HUES48 (cell line): ENCODE results near the gene PCIF1.

Experiments used
- H3K27ac ChIP-seq: one replicate; pipeline ENCODE4 v1.7.0; 2013; ENCODE audit warnings: low read depth, low read length, inconsistent platforms
- H3K27me3 ChIP-seq: 2 replicates; pipeline ENCODE4 v1.6.1; 2013; ENCODE audit warnings: mild to moderate bottlenecking, low read length; ENCODE audit not compliant: control insufficient read depth, insufficient read depth
- H3K36me3 ChIP-seq: 2 replicates; pipeline ENCODE4 v1.6.1; 2013; ENCODE audit warnings: low read length; ENCODE audit not compliant: control insufficient read depth, insufficient read depth
- H3K4me1 ChIP-seq: 2 replicates; pipeline ENCODE4 v1.6.1; 2013; ENCODE audit warnings: mild to moderate bottlenecking, low read length; ENCODE audit not compliant: control insufficient read depth, insufficient read depth
- H3K4me3 ChIP-seq: 2 replicates; pipeline ENCODE4 v1.5.1; 2013; ENCODE audit warnings: mild to moderate bottlenecking, low read depth, low read length
- H3K9ac ChIP-seq: 2 replicates; pipeline ENCODE4 v1.6.1; 2013; ENCODE audit warnings: mild to moderate bottlenecking, low read depth, low read length, moderate library complexity
- H3K9me3 ChIP-seq: 2 replicates; pipeline ENCODE4 v1.6.1; 2013; ENCODE audit warnings: low read length; ENCODE audit not compliant: control insufficient read depth, insufficient read depth

PCIF1 gene

GRCh38 chr20:45917790-45918141 lies 16.7 kb upstream of the PCIF1 start:
- H3K9ac ChIP-seq = no peak overlapping the region
- no peaks in the 10 kb centered on the region for H3K9me3 ChIP-seq
- no peaks in the 10 kb centered on the region for H3K27me3 ChIP-seq
- no peak overlapping the region for H3K27ac ChIP-seq
- no peak overlapping the region for H3K4me3 ChIP-seq
- H3K4me1 ChIP-seq = no peaks in the 10 kb centered on the region
- no peaks in the 10 kb centered on the region for H3K36me3 ChIP-seq

DNA sequence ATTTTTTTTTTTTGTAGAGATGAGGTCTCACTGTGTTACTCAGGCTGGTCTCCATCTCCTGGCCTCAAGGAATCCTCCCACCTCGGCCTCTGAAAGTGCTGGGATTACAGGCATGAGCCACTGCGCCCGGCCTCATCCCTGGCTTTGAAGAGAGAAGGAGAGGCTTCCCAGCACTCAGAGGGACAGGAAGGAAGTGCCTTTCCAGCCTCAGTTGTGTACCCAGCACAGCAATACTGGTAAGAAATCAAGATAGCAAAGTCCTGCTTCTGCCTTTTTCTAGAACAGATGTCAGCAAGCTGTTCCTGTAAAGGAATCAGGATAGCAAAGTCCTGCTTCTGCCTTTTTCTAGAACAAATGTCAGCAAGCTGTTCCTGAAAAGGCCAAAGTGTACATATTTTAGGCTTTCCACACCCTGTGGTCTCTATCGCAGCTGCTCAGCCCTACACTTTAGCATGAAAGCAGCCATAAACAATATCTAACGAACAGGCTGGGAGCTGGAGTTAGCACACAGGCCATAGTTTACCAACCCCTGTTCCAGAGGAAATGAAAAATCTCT lies 16.2 kb upstream of the PCIF1 start:
- Histone ChIP-seq H3K27ac (no peak overlapping the region), H3K9me3 (no peaks in the 10 kb centered on the region), H3K27me3 (no peaks in the 10 kb centered on the region), H3K4me1 (no peaks in the 10 kb centered on the region), H3K9ac (no peak overlapping the region), H3K36me3 (no peaks in the 10 kb centered on the region), H3K4me3 (no peak overlapping the region)

DNA sequence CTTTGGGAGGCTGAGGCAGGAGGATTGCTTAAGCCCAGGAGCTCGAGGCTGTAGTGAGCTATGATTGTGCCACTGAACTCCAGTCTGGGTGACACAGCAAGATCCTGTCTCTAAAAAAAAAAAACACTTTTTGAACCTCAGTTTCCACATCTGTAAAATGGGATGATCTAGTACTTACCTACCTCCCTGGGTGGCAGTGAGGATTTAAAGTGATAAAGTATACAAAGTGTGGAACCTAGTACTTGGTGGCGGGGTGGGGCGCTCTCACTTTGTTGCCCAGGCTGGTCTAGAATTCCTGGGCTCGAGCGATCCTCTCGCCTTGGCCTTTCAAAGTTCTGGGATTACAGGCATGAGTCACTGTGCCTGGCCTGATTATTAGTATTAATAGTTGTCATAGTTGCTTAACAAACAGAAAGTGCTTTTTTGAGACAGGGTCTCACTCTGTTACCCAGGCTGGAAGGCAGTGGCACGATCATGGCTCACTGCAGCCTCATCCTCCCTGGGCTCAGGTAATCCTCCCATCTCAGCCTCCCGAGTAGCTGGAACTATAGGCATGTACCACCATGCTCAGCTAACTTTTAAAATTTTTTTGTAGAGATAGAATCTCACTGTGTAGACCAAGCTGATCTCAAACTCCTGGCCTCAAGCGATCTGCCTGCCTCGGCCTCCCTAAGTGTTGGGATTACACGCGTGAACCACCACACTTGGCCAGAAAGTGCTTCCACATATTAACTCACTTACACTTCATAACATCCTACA lies 15.5 kb upstream of the PCIF1 start:
- Histone ChIP-seq H3K9me3 (no peaks in the 10 kb centered on the region), H3K36me3 (no peaks in the 10 kb centered on the region), H3K4me1 (no peaks in the 10 kb centered on the region), H3K27me3 (no peaks in the 10 kb centered on the region), H3K27ac (no peak overlapping the region), H3K4me3 (no peak overlapping the region), H3K9ac (no peak overlapping the region)

DNA sequence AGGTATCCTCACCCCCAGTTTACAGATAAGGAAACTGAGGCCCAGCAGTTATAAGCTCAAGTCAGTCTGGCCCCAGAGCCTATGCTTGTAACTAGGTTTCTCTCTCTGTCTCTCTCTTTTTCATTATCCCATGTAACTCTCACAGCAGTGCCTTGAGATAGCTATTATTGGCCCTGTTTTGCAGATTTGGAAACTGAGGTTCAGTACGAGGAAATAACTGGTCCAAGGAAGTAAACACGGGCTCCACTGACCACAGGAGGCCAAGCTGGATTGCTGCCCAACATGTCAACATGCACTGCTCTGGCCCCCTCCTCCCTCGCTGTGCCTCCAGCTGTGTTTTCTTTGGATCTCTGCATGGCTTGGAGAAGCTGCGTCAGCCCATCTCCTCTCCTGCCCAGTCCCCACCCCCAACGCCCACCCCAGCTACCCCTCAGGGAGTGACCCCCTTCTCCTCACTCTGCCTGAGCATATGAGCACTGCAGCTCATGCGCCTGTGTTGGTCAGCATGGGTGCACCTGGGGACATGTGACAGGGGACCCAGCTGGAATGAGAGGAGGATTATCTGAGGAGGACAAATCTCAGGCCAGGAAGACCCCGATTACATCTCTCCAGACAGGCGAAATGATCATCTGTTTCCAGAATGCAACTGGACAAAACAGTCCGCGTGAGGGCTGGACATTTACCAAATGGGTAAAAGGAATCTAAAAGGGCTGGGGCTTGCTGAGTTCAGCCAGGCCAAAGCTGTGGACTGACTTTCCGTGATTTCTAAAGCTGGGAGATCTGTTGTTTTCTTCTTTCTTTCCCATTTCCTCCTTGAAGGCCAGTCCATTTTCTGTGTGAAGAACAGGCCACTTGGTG lies 14.7 kb upstream of the PCIF1 start:
- H3K4me3 ChIP-seq = no peak overlapping the region

DNA sequence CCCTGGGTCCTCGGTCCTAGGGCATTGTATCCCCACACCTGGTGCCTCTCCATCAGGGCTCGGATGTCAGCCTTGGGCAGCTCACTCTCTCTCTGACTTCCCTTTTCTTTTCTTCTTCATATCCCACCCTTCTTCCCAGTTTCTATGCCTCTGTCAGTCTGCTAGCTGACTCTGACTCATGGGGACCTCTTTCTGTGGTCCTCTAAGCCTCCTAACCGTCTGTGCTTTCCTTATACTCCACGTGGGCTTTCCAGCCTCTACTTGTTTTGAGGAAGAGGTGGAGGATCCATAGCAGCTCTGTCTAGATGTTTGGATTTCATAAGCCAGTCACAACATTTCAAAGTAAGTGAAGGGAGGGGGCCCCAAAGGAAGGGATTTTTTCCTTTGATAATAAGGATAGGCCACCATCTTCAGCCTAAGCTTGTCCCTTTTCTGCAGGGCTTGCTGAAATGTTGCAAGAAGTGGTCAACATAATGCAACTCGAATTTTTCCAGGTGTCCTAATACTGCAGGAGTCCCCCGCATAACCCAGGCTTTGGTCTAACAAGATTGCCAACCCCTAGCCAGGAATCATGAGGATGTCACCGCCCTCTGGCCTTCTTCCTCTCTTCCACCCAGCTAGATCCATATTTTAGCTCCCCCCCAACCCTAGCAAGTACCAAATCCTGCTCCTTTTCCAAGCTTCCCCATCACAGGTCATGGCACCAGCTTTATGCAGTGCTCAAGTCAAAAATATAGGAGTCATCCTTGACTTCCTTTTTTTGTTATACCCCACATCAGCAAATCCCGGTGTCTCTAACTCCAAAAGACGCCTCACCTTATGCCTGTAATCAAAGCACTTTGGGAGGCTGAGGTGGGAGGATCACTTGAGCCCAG lies 13.8 kb upstream of the PCIF1 start:
- H3K9ac ChIP-seq = no peak overlapping the region
- H3K9me3 ChIP-seq = no peaks in the 10 kb centered on the region
- H3K36me3 ChIP-seq = no peaks in the 10 kb centered on the region
- no peaks in the 10 kb centered on the region for H3K4me1 ChIP-seq
- no peak overlapping the region for H3K27ac ChIP-seq
- no peak overlapping the region for H3K4me3 ChIP-seq
- no peaks in the 10 kb centered on the region for H3K27me3 ChIP-seq

More for the DNA sequence above, 14.7 kb upstream of the PCIF1 start:
- Histone ChIP-seq H3K36me3 (no peaks in the 10 kb centered on the region), H3K27me3 (no peaks in the 10 kb centered on the region), H3K4me1 (no peaks in the 10 kb centered on the region), H3K9ac (no peak overlapping the region), H3K27ac (no peak overlapping the region), H3K9me3 (no peaks in the 10 kb centered on the region)

- Histone ChIP-seq H3K9me3 (no peaks in the 10 kb centered on the region), H3K9ac (no peak overlapping the region), H3K27me3 (no peaks in the 10 kb centered on the region), H3K4me1 (no peaks in the 10 kb centered on the region), H3K4me3 (no peak overlapping the region), H3K36me3 (no peaks in the 10 kb centered on the region), H3K27ac (no peak overlapping the region)
Measured at GRCh38 chr20:45921337-45922189, 12.9 kb upstream of the PCIF1 start.

- no peak overlapping the region for H3K9ac ChIP-seq
- H3K36me3 ChIP-seq = no peaks in the 10 kb centered on the region
- no peaks in the 10 kb centered on the region for H3K9me3 ChIP-seq
- H3K4me3 ChIP-seq = no peak overlapping the region
- H3K27ac ChIP-seq = no peak overlapping the region
- H3K4me1 ChIP-seq = no peaks in the 10 kb centered on the region
- no peaks in the 10 kb centered on the region for H3K27me3 ChIP-seq
Measured at GRCh38 chr20:45924391-45925261, 9.9 kb upstream of the PCIF1 start.

- Histone ChIP-seq H3K27me3 (no peaks in the 10 kb centered on the region), H3K9ac (no peak overlapping the region), H3K4me1 (no peaks in the 10 kb centered on the region), H3K27ac (no peak overlapping the region), H3K36me3 (no peaks in the 10 kb centered on the region), H3K4me3 (no peak overlapping the region), H3K9me3 (no peaks in the 10 kb centered on the region)
Measured at GRCh38 chr20:45925821-45926506, 8.5 kb upstream of the PCIF1 start.

GRCh38 chr20:45926731-45927070 lies 7.8 kb upstream of the PCIF1 start:
- Histone ChIP-seq H3K27me3 (no peaks in the 10 kb centered on the region), H3K9ac (no peak overlapping the region), H3K4me3 (no peak overlapping the region), H3K36me3 (no peaks in the 10 kb centered on the region), H3K4me1 (no peaks in the 10 kb centered on the region), H3K9me3 (no peaks in the 10 kb centered on the region), H3K27ac (no peak overlapping the region)
